CD14-positive monocyte (primary cell): ENCODE results near the gene RPS29. TPM values are rescaled to one million over a fixed set of nuclear protein-coding genes. Genes with fewer than 3 reads are reported as not detected.

Source experiments
- DNase-seq, 3 donors: peaks; one replicate each; pipeline ENCODE4 v3.0.0-alpha.2; 2011 to 2022
- H2AFZ ChIP-seq: 2 replicates; pipeline ENCODE4 v1.6.0; 2012; ENCODE audit warnings: mild to moderate bottlenecking, low read depth, low read length, inconsistent platforms; ENCODE audit not compliant: insufficient read depth, poor library complexity, severe bottlenecking
- H3K27ac ChIP-seq, 2 donors: 1 replicate in 1 of 2; 2 replicates in 1 of 2; pipeline ENCODE4 v1.5.1; 2012 to 2013; ENCODE audit warnings: low read length in 2 of 2, control low read depth in 1 of 2, inconsistent platforms in 1 of 2, low read depth in 1 of 2, mild to moderate bottlenecking in 1 of 2
- H3K27me3 ChIP-seq, 2 donors: one replicate each; pipeline versions ENCODE4 v1.6.0 to v1.6.1; 2011 to 2013; ENCODE audit warnings: low read length in 2 of 2; ENCODE audit not compliant: control insufficient read depth in 2 of 2, insufficient read depth in 2 of 2
- H3K36me3 ChIP-seq, 2 donors: replicated peaks in 1 of 2; 1 replicate in 1 of 2; 2 replicates in 1 of 2; pipeline versions ENCODE4 v1.5.1 to v1.6.1; 2012 to 2013; ENCODE audit warnings: low read length in 2 of 2, control low read depth in 1 of 2, inconsistent platforms in 1 of 2, mild to moderate bottlenecking in 1 of 2; ENCODE audit not compliant: insufficient read depth in 2 of 2, control insufficient read depth in 1 of 2
- H3K4me1 ChIP-seq, 2 donors: 1 replicate in 1 of 2; 2 replicates in 1 of 2; pipeline versions ENCODE4 v1.5.1 to v1.6.1; 2012 to 2013; ENCODE audit warnings: low read length in 2 of 2, control low read depth in 1 of 2, inconsistent platforms in 1 of 2, mild to moderate bottlenecking in 1 of 2, moderate library complexity in 1 of 2; ENCODE audit not compliant: insufficient read depth in 2 of 2, control insufficient read depth in 1 of 2
- H3K4me2 ChIP-seq: replicated peaks from 2 replicates; pipeline ENCODE3; 2012; ENCODE audit warnings: low read length, moderate library complexity, mild to moderate bottlenecking; ENCODE audit not compliant: poor library complexity, severe bottlenecking; ENCODE audit errors: extremely low read depth
- H3K4me3 ChIP-seq, 3 experiments: fragments of 200-600 bp in 1 of 3; sonication (generic) in 1 of 3; replicated peaks in 1 of 3; 1 replicate in 2 of 3; 2 replicates in 1 of 3; pipeline ENCODE4 v1.5.1; 2011 to 2013; ENCODE audit warnings: low read length in 3 of 3, mild to moderate bottlenecking in 3 of 3, control low read depth in 2 of 3, low read depth in 2 of 3, inconsistent platforms in 1 of 3, moderate library complexity in 1 of 3
- H3K79me2 ChIP-seq: 2 replicates; pipeline ENCODE4 v1.6.0; 2012; ENCODE audit warnings: mild to moderate bottlenecking, control low read depth, inconsistent platforms, low read length, moderate library complexity; ENCODE audit not compliant: insufficient read depth
- H3K9ac ChIP-seq: 2 replicates; pipeline ENCODE4 v1.6.0; 2017; ENCODE audit warnings: low read length, mild to moderate bottlenecking; ENCODE audit not compliant: insufficient read depth, poor library complexity, severe bottlenecking
- H3K9me3 ChIP-seq, 2 donors: replicated peaks in 1 of 2; 1 replicate in 1 of 2; 2 replicates in 1 of 2; pipeline versions ENCODE4 v1.5.1 to v1.6.1; 2012 to 2013; ENCODE audit warnings: low read length in 2 of 2, control low read depth in 1 of 2; ENCODE audit not compliant: control insufficient read depth in 1 of 2, insufficient read depth in 1 of 2
- H4K20me1 ChIP-seq: 2 replicates; pipeline ENCODE4 v1.6.0; 2012; ENCODE audit warnings: mild to moderate bottlenecking, low read length, control low read depth, moderate library complexity; ENCODE audit not compliant: insufficient read depth
- H3K27ac Mint-ChIP-seq, 7 donors: one replicate each; pipeline ENCODE4 v1.8.0; 2020; ENCODE audit warnings: mild to moderate bottlenecking in 7 of 7, mixed read lengths in 7 of 7, moderate library complexity in 6 of 7, inconsistent platforms in 2 of 7
- H3K27me3 Mint-ChIP-seq, 3 donors: one replicate each; pipeline ENCODE4 v1.8.0; 2021 to 2022; ENCODE audit warnings: low read depth in 3 of 3, mild to moderate bottlenecking in 3 of 3, mixed read lengths in 3 of 3, moderate library complexity in 3 of 3, inconsistent platforms in 1 of 3
- H3K36me3 Mint-ChIP-seq, 2 donors: one replicate each; pipeline ENCODE4 v1.8.0; 2020; ENCODE audit warnings: mixed read lengths in 2 of 2, inconsistent platforms in 1 of 2, mild to moderate bottlenecking in 1 of 2
- H3K4me1 Mint-ChIP-seq: one replicate; pipeline ENCODE4 v1.8.0; 2020; ENCODE audit warnings: mild to moderate bottlenecking, mixed read lengths
- H3K4me3 Mint-ChIP-seq, 2 donors: one replicate each; pipeline ENCODE4 v1.8.0; 2020; ENCODE audit warnings: mild to moderate bottlenecking in 2 of 2, mixed read lengths in 2 of 2, moderate library complexity in 1 of 2
- H3K9me3 Mint-ChIP-seq, 7 donors: one replicate each; pipeline ENCODE4 v1.8.0; 2020 to 2022; ENCODE audit warnings: mixed read lengths in 7 of 7, mild to moderate bottlenecking in 6 of 7, moderate library complexity in 6 of 7, inconsistent platforms in 2 of 7
- WGBS: methylation state at CpG from one replicate; pipeline ENCODE4 v1.1.5; 2013; ENCODE audit warnings: missing lambda C conversion rate; ENCODE audit not compliant: insufficient coverage; 5-methylcytosine and 5-hydroxymethylcytosine counted together
- intact Hi-C, 2 donors: fragments of 100-400 bp; cut with micrococcal nuclease; formaldehyde crosslinking; loops; one replicate each; pipeline versions ENCODE4 v1.15.0 to v1.15.1; 2023
- polyA plus RNA-seq, 3 donors: library from polyadenylated mRNA; depleted of rRNA in 1 of 3; unstranded in 2 of 3; stranded (reverse) in 1 of 3; fragments of 300-500 nt in 2 of 3; fragments of >200 nt in 1 of 3; fragmentation: Illumina TruSeq in 2 of 3; gene quantifications; 1 replicate in 2 of 3; 2 replicates in 1 of 3; pipeline ENCODE4 v1.2.3, GENCODE V29; 2012 to 2021
- TF ChIP-seq, protein P1 (sequence below): fragments of 200-600 bp; IDR thresholded peaks from one replicate; pipeline ENCODE4 v1.8.0; 2022; ENCODE audit warnings: antibody characterized with exemption, mild to moderate bottlenecking

The RPS29 gene
- polyA plus RNA-seq, 3 donors: 2,325 to 4,497 (median 2,965) TPM

DNA sequence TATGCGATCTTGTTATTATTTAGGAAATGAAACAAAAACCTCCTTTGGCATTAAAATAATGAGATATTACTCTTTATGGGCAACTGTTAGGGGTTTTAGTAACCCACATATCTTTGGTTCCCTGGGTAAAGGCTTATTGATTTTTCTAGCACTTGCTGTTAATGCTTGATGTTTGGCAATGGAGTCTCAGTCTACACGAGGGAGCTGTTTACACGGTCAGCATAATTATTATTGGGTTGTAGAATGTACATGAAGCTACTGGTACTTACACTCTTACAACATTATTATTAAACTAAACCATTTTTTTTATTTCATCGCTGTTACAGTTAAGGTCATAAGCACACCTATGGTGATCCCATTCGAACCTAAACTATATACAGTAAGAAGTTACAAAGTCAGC is 12.1 kb downstream of the RPS29 start:
- no peak overlapping the region for H3K27ac Mint-ChIP-seq
- no peak for DNase-seq

DNA sequence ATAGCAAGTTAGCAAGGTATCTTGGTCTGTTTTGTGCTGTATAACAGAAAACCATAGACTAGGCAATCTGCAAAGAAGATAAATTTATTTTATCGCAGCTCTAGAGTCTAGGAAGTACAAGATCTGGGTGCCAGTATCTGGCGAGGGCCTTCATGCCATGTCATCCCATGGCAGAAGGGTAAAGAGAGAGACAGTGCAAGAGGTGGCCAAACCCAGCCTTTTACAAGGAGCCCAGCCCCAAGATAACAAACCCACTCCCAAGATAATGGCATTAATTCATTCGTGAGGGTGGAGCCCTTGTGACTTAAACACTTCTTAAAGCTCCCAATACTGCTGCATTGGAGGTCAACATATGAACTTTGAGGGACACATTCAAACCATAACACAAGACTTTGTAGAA is 16.9 kb downstream of the RPS29 start:
- Mint-ChIP-seq H3K36me3 (peaks cover 18 to 25% of the 10 kb centered on the region in 2 donors), H3K27ac (no peak overlapping the region), H3K4me1 (no peaks in the 10 kb centered on the region), H3K9me3 (peaks cover 6 to 18% (median 10%) of the 10 kb centered on the region in 7 donors), H3K27me3 (peaks cover 0 to 2% (median 1%) of the 10 kb centered on the region in 3 donors), H3K4me3 (no peak overlapping the region)
- H3K79me2 ChIP-seq: no peaks in the 10 kb centered on the region
- intact Hi-C loops: no loop called here
- H3K27me3 ChIP-seq: no peaks in the 10 kb centered on the region
- peaks cover 0 to 19% of the 10 kb centered on the region in 2 donors for H3K36me3 ChIP-seq
- whole genome bisulfite sequencing: 80% methylated on average over 1 of the region's 3 CpGs
- no peak overlapping the region for H3K27ac ChIP-seq
- TF ChIP-seq, protein P1, sequence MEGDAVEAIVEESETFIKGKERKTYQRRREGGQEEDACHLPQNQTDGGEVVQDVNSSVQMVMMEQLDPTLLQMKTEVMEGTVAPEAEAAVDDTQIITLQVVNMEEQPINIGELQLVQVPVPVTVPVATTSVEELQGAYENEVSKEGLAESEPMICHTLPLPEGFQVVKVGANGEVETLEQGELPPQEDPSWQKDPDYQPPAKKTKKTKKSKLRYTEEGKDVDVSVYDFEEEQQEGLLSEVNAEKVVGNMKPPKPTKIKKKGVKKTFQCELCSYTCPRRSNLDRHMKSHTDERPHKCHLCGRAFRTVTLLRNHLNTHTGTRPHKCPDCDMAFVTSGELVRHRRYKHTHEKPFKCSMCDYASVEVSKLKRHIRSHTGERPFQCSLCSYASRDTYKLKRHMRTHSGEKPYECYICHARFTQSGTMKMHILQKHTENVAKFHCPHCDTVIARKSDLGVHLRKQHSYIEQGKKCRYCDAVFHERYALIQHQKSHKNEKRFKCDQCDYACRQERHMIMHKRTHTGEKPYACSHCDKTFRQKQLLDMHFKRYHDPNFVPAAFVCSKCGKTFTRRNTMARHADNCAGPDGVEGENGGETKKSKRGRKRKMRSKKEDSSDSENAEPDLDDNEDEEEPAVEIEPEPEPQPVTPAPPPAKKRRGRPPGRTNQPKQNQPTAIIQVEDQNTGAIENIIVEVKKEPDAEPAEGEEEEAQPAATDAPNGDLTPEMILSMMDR: no peak
- H3K4me1 ChIP-seq: no peaks in the 10 kb centered on the region
- H3K4me3 ChIP-seq: no peak overlapping the region
- no peak for DNase-seq
- no peaks in the 10 kb centered on the region for H4K20me1 ChIP-seq
- H3K9me3 ChIP-seq: peaks cover 3 to 10% of the 10 kb centered on the region in 2 donors
- H2AFZ ChIP-seq: no peak overlapping the region
- H3K9ac ChIP-seq: no peak overlapping the region
- H3K4me2 ChIP-seq: no peak overlapping the region

More for the DNA sequence above, 12.1 kb downstream of the RPS29 start:
- H3K4me1 ChIP-seq: no peaks in the 10 kb centered on the region
- no peak overlapping the region for H2AFZ ChIP-seq
- WGBS: no CpG with 5 or more reads among the region's 5 CpGs
- H3K4me3 ChIP-seq: no peak overlapping the region
- Mint-ChIP-seq H3K4me1 (no peaks in the 10 kb centered on the region), H3K36me3 (peaks cover 50 to 62% of the 10 kb centered on the region in 2 donors), H3K27me3 (peaks cover 0 to 2% (median 0%) of the 10 kb centered on the region in 3 donors), H3K4me3 (no peak overlapping the region), H3K9me3 (peaks cover 6 to 18% (median 7%) of the 10 kb centered on the region in 7 donors)
- TF ChIP-seq, protein P1: no peak
- H4K20me1 ChIP-seq: peaks cover 8% of the 10 kb centered on the region
- H3K36me3 ChIP-seq: peaks cover 20 to 58% of the 10 kb centered on the region in 2 donors
- peaks cover 3% of the 10 kb centered on the region for H3K79me2 ChIP-seq
- intact Hi-C loops: no loop called here
- H3K27ac ChIP-seq: no peak overlapping the region
- H3K4me2 ChIP-seq: no peak overlapping the region
- no peak overlapping the region for H3K9ac ChIP-seq
- no peaks in the 10 kb centered on the region for H3K27me3 ChIP-seq
- peaks cover 3 to 10% of the 10 kb centered on the region in 2 donors for H3K9me3 ChIP-seq
